Measurements from ENCODE around the gene NVL. TPM values are rescaled to one million over a fixed set of nuclear protein-coding genes. Genes with fewer than 3 reads are reported as not detected.
"Not testable (repeated sequence)": the region's sequence is repeated elsewhere in the genome, so short reads cannot be mapped to it uniquely, and the experiment has no call there.

The NVL gene
- total and polyA plus RNA-seq, 8 donors = 9.6 to 35.9 (median 12.3) TPM

DNA sequence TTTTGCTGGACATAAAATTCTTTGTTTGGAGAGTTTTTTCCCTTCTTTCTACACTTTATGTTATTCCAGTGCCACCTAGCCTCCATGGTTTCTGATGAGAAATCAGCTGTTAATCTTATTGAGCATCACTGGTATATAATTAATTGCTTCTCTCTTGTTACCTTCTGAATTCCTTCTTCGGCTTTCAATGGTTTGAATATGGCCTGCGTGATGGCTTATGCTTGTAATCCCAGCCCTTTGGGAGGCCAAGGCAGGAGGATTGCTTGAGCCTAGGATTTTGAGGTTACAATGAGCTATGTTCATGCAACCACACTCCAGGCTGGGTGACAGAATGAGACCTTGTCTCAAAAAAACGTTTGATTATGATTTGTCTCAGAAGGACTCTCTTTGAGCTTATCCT is 13.7 kb upstream of the NVL start:
- FAIRE-seq = no peak
- TF ChIP-seq, protein P1, sequence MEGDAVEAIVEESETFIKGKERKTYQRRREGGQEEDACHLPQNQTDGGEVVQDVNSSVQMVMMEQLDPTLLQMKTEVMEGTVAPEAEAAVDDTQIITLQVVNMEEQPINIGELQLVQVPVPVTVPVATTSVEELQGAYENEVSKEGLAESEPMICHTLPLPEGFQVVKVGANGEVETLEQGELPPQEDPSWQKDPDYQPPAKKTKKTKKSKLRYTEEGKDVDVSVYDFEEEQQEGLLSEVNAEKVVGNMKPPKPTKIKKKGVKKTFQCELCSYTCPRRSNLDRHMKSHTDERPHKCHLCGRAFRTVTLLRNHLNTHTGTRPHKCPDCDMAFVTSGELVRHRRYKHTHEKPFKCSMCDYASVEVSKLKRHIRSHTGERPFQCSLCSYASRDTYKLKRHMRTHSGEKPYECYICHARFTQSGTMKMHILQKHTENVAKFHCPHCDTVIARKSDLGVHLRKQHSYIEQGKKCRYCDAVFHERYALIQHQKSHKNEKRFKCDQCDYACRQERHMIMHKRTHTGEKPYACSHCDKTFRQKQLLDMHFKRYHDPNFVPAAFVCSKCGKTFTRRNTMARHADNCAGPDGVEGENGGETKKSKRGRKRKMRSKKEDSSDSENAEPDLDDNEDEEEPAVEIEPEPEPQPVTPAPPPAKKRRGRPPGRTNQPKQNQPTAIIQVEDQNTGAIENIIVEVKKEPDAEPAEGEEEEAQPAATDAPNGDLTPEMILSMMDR (IDR thresholded peaks at IDR 0.05) = no peak
- 35 to 57% methylated on average over 3 of the region's 3 CpGs for WGBS, 2 donors
- no peak for DNase-seq
- Histone ChIP-seq H3K27me3 (no peaks in the 10 kb centered on the region), H3K4me1 (peaks cover 0 to 6% (median 5%) of the 10 kb centered on the region in 3 donors), H3K9me3 (no peaks in the 10 kb centered on the region), H3K36me3 (no peaks in the 10 kb centered on the region), H3K4me3 (no peak overlapping the region), H3K27ac (no peak overlapping the region)
- intact Hi-C loops (cut with DNase I) = no loop called here
- ATAC-seq = no peak

DNA sequence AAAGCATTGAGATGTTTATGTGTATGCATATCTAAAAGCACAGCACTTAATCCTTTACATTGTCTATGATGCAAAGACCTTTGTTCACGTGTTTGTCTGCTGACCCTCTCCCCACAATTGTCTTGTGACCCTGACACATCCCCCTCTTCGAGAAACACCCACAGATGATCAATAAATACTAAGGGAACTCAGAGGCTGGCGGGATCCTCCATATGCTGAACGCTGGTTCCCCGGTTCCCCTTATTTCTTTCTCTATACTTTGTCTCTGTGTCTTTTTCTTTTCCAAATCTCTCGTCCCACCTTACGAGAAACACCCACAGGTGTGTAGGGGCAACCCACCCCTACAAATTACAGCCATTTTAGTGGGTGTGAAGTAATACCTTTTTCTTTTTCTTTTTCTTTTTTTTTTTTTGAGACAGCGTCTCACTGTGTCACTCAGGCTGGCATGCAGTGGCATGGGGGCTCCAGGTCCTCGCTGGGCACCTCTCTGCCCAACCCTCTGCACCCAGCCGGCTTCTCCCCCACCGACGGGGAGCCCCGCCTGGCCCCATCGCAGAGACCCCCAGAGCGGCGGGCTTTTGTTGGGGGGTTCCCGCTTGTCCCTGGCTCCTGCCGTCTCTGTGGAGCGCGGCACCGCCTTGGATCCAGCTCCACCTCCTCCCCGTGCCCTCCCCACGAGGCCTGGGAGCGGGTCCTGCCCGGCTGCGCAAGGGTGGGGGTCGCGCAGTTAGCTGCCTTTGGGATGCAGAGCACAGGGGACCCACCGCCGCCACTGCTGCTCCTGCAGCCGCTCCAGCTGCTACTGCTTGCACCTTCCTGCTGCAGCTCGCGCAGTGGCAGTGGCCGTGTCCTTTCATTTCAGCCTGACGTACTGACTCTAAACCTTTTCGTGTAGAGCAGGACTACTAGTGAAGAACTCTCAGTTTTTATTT is 10.7 kb upstream of the NVL start:
- Histone ChIP-seq H3K27ac (peak overlapping the region in 1 of 4 donors; percentile 2), H3K4me3 (peak overlapping the region; percentile 29 to 72 (median 48))
- DNase-seq = peak; percentile 35 to 80 (median 55)
- H3K9me3 ChIP-seq; FAIRE-seq; H3K27me3 ChIP-seq; H3K36me3 ChIP-seq; H3K4me1 ChIP-seq; intact Hi-C loops (cut with DNase I): not testable (repeated sequence)
- 3 to 4% methylated on average over 31 of the region's 36 CpGs for whole genome bisulfite sequencing, 2 donors
- ATAC-seq = peak; percentile 87 to 91 (median 88)

DNA sequence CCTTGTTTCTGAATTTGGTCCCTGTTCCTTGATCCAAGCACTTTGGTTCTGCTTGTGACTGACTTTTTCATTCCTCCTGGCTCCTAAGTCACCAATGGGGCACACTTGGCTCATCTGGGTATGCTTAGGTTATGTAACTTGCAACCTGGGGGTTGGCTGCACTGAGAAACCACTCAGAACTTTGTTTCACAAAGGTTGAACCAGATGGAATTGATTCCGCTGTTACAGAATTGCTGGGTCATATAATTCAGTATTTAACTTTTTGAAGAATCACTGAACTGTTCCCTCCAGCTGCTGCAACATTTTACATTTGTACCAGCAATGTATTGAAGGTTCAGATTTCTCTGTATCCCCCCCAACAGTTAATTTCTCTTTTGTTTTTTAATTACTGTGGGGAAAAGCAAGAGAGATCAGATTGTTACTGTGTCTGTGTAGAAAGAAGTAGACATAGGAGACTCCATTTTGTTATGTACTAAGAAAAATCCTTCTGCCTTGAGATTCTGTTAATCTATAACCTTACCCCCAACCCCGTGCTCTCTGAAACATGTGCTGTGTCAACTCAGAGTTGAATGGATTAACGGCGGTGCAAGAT is 9.6 kb upstream of the NVL start:
- ATAC-seq (peak; percentile 13 to 43 (median 30)), FAIRE-seq (no peak), DNase-seq (no peak)
- no peak overlapping the region for H3K4me3 ChIP-seq
- no peaks in the 10 kb centered on the region for H3K36me3 ChIP-seq
- H3K27ac ChIP-seq = no peak overlapping the region
- H3K27me3 ChIP-seq = no peaks in the 10 kb centered on the region
- 42 to 48% methylated on average over 2 of the region's 4 CpGs for WGBS, 2 donors
- TF ChIP-seq, protein P1 (IDR thresholded peaks at IDR 0.05) = no peak
- H3K9me3 ChIP-seq = no peaks in the 10 kb centered on the region
- intact Hi-C loops (cut with DNase I) = loop anchor here in 1 of 3 donors (10.0 kb wide), 1 partner anchor 225 kb away; the partner anchor contains the start of gene FBXO28
- peaks cover 0 to 6% (median 5%) of the 10 kb centered on the region in 3 donors for H3K4me1 ChIP-seq

DNA sequence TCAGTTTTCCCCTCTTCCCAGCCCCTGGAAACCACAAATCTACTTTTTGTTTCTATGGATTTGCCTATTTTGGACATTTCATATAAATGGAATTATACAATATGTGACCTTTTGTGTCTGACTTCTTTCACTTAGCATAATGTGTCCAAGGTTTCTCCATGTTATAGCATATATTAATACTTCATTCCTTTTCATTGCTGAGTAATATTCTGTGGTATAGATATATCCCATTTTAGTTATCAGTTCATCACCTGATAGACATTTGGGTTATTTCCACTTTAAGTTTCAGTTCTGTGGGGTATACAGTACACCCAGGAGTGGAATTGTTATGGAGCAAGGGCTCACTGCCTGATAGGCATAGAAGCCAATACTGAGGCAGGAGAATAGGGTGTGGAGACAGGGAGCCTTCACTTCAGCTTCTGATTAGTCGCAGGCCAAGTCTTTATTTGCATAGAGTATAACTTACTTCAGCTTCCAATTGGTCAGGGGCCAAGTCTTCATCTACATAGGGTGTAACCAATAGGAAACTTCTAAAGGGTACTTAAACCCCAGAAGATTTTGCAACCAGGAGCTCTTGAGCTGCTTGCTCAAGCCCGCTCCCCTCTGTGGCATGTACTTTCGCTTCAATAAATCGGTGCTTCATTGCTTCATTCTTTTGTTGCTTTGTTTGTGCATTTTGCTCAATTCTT is 8.3 kb upstream of the NVL start:
- H3K4me3 ChIP-seq = no peak overlapping the region
- DNase-seq (no peak), ATAC-seq (no peak), FAIRE-seq (no peak)
- no peaks in the 10 kb centered on the region for H3K27me3 ChIP-seq
- peaks cover 0 to 6% (median 5%) of the 10 kb centered on the region in 3 donors for H3K4me1 ChIP-seq
- no peaks in the 10 kb centered on the region for H3K36me3 ChIP-seq
- intact Hi-C loops (cut with DNase I) = loop anchor here in 1 of 3 donors (10.0 kb wide), 1 partner anchor 223 kb away; the partner anchor contains the start of gene FBXO28
- TF ChIP-seq, protein P1 (IDR thresholded peaks at IDR 0.05) = no peak
- 83 to 96% methylated on average over 4 of the region's 4 CpGs for WGBS, 2 donors
- no peaks in the 10 kb centered on the region for H3K9me3 ChIP-seq
- H3K27ac ChIP-seq = no peak overlapping the region
